Measurements from ENCODE around the gene FAXC. TPM values are rescaled to one million over a fixed set of nuclear protein-coding genes. Genes with fewer than 3 reads are reported as not detected.
A peak's percentile ranks its signal among the peaks of the same experiment; 100 is the strongest.
"Not testable (repeated sequence)": the region's sequence is repeated elsewhere in the genome, so short reads cannot be mapped to it uniquely, and the experiment has no call there.

FAXC gene
- total and polyA plus RNA-seq, 4 donors: 11.7 to 51.9 (median 36.2) TPM

DNA sequence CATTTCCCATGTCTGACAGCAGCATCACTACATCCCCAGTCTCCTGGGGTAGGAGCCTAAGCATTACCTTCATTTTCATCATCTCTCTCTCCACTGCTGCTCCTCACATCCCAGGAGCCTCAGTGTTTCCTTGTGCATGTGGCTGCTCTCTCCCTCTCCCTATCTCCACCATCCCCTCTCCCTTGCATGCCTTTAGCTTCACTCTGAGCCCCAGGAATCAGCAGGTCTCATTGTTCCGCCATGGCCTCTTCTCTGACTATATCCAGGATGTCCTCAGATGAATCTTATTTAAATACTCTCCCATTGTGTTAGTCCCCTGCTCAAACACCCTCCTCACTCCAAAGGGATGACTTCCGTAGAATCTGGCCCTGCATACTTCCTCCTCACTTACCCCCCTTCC, 79.4 kb downstream of the FAXC start:
- DNase-seq (ENCODE audit: low read depth in 4 of 6, low spot score in 6 of 6): no peak
- Histone ChIP-seq H3K36me3 (ENCODE audit: control insufficient read depth, insufficient read depth, low read length) (no peaks in the 10 kb centered on the region), H3K27ac (ENCODE audit: low read depth, low read length) (no peak overlapping the region), H3K4me1 (ENCODE audit: control insufficient read depth, insufficient read depth, low read length) (no peaks in the 10 kb centered on the region), H3K27me3 (ENCODE audit: control insufficient read depth, insufficient read depth, low read length) (no peaks in the 10 kb centered on the region), H3K4me3 (ENCODE audit: low read depth, low read length) (no peak overlapping the region), H3K9me3 (ENCODE audit: control insufficient read depth, insufficient read depth, low read length) (no peaks in the 10 kb centered on the region)
- WGBS (ENCODE audit: insufficient coverage): 86% methylated on average over 2 of the region's 2 CpGs

DNA sequence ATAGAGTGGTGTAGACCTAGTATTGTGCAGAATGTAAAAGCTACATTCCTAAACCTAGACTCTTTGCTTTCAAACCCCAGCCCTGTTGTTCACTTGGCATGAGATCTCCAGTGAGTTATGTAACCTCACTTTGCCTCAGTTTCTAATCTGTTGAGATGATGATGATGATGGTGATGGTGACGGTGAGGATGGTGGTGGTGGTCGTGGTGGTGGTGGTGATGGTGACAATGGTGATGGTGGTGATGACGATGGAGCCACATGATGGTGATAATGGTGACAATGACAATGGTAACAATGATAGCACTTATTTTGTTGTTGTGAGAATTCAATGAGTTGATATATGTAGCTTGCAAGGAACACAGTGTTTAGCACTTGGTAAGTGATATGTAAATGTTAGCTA, 80.3 kb downstream of the FAXC start:
- no peaks in the 10 kb centered on the region for H3K36me3 ChIP-seq (ENCODE audit: control insufficient read depth, insufficient read depth, low read length)
- no peak overlapping the region for H3K4me3 ChIP-seq (ENCODE audit: low read depth, low read length)
- H3K4me1 ChIP-seq (ENCODE audit: control insufficient read depth, insufficient read depth, low read length): no peaks in the 10 kb centered on the region
- no peak for DNase-seq (ENCODE audit: low read depth in 4 of 6, low spot score in 6 of 6)
- no peaks in the 10 kb centered on the region for H3K9me3 ChIP-seq (ENCODE audit: control insufficient read depth, insufficient read depth, low read length)
- no peak overlapping the region for H3K27ac ChIP-seq (ENCODE audit: low read depth, low read length)
- H3K27me3 ChIP-seq (ENCODE audit: control insufficient read depth, insufficient read depth, low read length): no peaks in the 10 kb centered on the region
- WGBS (ENCODE audit: insufficient coverage): 71% methylated on average over 3 of the region's 3 CpGs

- not testable (repeated sequence) for H3K27me3 ChIP-seq (ENCODE audit: control insufficient read depth, insufficient read depth, low read length); H3K4me1 ChIP-seq (ENCODE audit: control insufficient read depth, insufficient read depth, low read length); H3K4me3 ChIP-seq (ENCODE audit: low read depth, low read length); DNase-seq (ENCODE audit: low read depth in 4 of 6, low spot score in 6 of 6); H3K27ac ChIP-seq (ENCODE audit: low read depth, low read length); H3K36me3 ChIP-seq (ENCODE audit: control insufficient read depth, insufficient read depth, low read length); H3K9me3 ChIP-seq (ENCODE audit: control insufficient read depth, insufficient read depth, low read length)
- 100% methylated on average over 4 of the region's 5 CpGs for WGBS (ENCODE audit: insufficient coverage)
Measured at GRCh38 chr6:99266996-99267395, 82.5 kb downstream of the FAXC start.

DNA sequence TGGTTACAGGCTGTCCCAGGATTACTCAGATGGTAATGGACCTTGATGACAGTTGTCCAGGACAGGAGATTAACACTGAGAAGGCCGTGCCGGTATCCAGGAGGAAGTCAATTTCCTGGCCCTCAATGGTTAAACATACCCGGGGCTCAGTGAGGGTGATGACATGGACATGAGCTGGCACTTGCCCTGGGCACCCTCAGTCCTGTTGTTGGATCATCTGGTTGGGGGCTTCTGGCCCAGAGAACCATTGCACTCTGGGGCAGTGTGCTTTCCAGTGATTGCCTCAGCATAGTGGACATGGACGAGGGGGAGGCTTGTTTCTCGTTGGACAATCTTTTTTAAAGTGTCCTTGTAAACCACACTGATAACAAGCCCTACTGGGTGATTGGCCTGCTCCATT, 84.0 kb downstream of the FAXC start:
- DNase-seq (ENCODE audit: low read depth in 4 of 6, low spot score in 6 of 6); H3K9me3 ChIP-seq (ENCODE audit: control insufficient read depth, insufficient read depth, low read length); H3K27me3 ChIP-seq (ENCODE audit: control insufficient read depth, insufficient read depth, low read length); H3K27ac ChIP-seq (ENCODE audit: low read depth, low read length); H3K4me1 ChIP-seq (ENCODE audit: control insufficient read depth, insufficient read depth, low read length); H3K4me3 ChIP-seq (ENCODE audit: low read depth, low read length); H3K36me3 ChIP-seq (ENCODE audit: control insufficient read depth, insufficient read depth, low read length): not testable (repeated sequence)
- WGBS (ENCODE audit: insufficient coverage): 94% methylated on average over 3 of the region's 5 CpGs

DNA sequence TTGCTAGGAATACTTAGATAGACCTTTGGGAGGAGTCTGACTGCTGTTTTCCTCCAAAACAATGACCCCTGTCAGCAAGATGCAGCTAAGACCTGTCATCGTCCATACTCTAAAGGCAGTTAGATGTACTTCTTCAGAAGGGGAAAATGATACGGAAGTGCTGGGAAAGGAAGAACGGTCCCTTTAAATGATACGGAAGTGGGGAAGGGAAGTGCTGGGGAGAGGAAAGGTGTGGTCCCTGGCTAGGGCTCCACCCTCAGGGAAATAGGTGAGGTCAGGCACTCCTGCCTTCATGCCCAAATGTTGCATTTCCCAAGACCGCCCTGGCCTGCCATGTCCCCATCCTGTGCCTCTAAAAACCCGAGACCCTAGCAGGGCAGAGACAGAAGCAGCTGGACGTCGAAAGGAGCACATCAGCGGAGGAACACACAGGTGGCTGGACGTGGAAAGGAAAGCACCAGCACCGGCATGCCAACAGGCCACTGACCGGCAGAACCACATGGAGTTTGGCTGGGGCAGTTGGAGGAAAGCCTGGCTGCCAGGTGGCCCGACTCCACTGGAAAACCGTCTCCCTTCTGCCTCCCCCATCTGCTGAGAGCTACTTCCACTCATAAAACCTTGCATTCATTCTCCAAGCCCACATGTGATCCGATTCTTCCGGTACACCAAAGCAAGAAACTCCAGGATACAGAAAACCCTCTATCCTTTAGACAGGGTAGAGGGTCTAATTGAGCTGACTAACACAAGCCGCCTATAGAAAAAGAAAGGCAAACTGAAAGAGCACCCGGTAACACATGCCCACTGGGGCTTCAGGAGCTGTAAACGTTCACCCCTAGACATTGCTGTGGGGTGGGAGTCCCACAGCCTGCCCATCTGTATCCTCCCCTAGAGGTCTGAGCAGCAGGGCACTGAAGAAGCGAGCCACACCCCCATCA, 94.6 kb downstream of the FAXC start:
- Histone ChIP-seq H3K4me3 (ENCODE audit: low read depth, low read length) (no peak overlapping the region), H3K9me3 (ENCODE audit: control insufficient read depth, insufficient read depth, low read length) (no peaks in the 10 kb centered on the region), H3K36me3 (ENCODE audit: control insufficient read depth, insufficient read depth, low read length) (no peaks in the 10 kb centered on the region), H3K27ac (ENCODE audit: low read depth, low read length) (no peak overlapping the region), H3K27me3 (ENCODE audit: control insufficient read depth, insufficient read depth, low read length) (peaks cover 4% of the 10 kb centered on the region), H3K4me1 (ENCODE audit: control insufficient read depth, insufficient read depth, low read length) (peaks cover 4% of the 10 kb centered on the region)
- 65% methylated on average over 15 of the region's 20 CpGs for WGBS (ENCODE audit: insufficient coverage)
- DNase-seq (ENCODE audit: low read depth in 4 of 6, low spot score in 6 of 6): peak in 4 of 6 donors; percentile 6 to 57 (median 28)

GRCh38 chr6:99253271-99253670, 96.2 kb downstream of the FAXC start:
- Histone ChIP-seq H3K4me3 (ENCODE audit: low read depth, low read length) (no peak overlapping the region), H3K27ac (ENCODE audit: low read depth, low read length) (no peak overlapping the region), H3K27me3 (ENCODE audit: control insufficient read depth, insufficient read depth, low read length) (peaks cover 4% of the 10 kb centered on the region), H3K4me1 (ENCODE audit: control insufficient read depth, insufficient read depth, low read length) (peaks cover 4% of the 10 kb centered on the region), H3K36me3 (ENCODE audit: control insufficient read depth, insufficient read depth, low read length) (no peaks in the 10 kb centered on the region), H3K9me3 (ENCODE audit: control insufficient read depth, insufficient read depth, low read length) (no peaks in the 10 kb centered on the region)
- WGBS (ENCODE audit: insufficient coverage): 84% methylated on average over 2 of the region's 2 CpGs
- no peak for DNase-seq (ENCODE audit: low read depth in 4 of 6, low spot score in 6 of 6)

GRCh38 chr6:99252421-99252820, 97.1 kb downstream of the FAXC start:
- no peak for DNase-seq (ENCODE audit: low read depth in 4 of 6, low spot score in 6 of 6)
- peaks cover 4% of the 10 kb centered on the region for H3K4me1 ChIP-seq (ENCODE audit: control insufficient read depth, insufficient read depth, low read length)
- peaks cover 4% of the 10 kb centered on the region for H3K27me3 ChIP-seq (ENCODE audit: control insufficient read depth, insufficient read depth, low read length)
- H3K4me3 ChIP-seq (ENCODE audit: low read depth, low read length): no peak overlapping the region
- 95% methylated on average over 7 of the region's 9 CpGs for WGBS (ENCODE audit: insufficient coverage)
- no peaks in the 10 kb centered on the region for H3K36me3 ChIP-seq (ENCODE audit: control insufficient read depth, insufficient read depth, low read length)
- H3K9me3 ChIP-seq (ENCODE audit: control insufficient read depth, insufficient read depth, low read length): no peaks in the 10 kb centered on the region
- H3K27ac ChIP-seq (ENCODE audit: low read depth, low read length): no peak overlapping the region

GRCh38 chr6:99250476-99250875, 99.0 kb downstream of the FAXC start:
- DNase-seq (ENCODE audit: low read depth in 4 of 6, low spot score in 6 of 6): no peak
- H3K27ac ChIP-seq (ENCODE audit: low read depth, low read length): no peak overlapping the region
- H3K9me3 ChIP-seq (ENCODE audit: control insufficient read depth, insufficient read depth, low read length): no peaks in the 10 kb centered on the region
- H3K4me3 ChIP-seq (ENCODE audit: low read depth, low read length): no peak overlapping the region
- H3K27me3 ChIP-seq (ENCODE audit: control insufficient read depth, insufficient read depth, low read length): peaks cover 4% of the 10 kb centered on the region
- peaks cover 4% of the 10 kb centered on the region for H3K4me1 ChIP-seq (ENCODE audit: control insufficient read depth, insufficient read depth, low read length)
- WGBS (ENCODE audit: insufficient coverage): 100% methylated on average over 1 of the region's 2 CpGs
- H3K36me3 ChIP-seq (ENCODE audit: control insufficient read depth, insufficient read depth, low read length): no peaks in the 10 kb centered on the region

GRCh38 chr6:99246602-99247001, 102.9 kb downstream of the FAXC start:
- H3K4me1 ChIP-seq (ENCODE audit: control insufficient read depth, insufficient read depth, low read length): peaks cover 2% of the 10 kb centered on the region
- WGBS (ENCODE audit: insufficient coverage): no CpG with 5 or more reads among the region's 1 CpG
- H3K27me3 ChIP-seq (ENCODE audit: control insufficient read depth, insufficient read depth, low read length): no peaks in the 10 kb centered on the region
- H3K27ac ChIP-seq (ENCODE audit: low read depth, low read length): no peak overlapping the region
- H3K9me3 ChIP-seq (ENCODE audit: control insufficient read depth, insufficient read depth, low read length): no peaks in the 10 kb centered on the region
- no peak overlapping the region for H3K4me3 ChIP-seq (ENCODE audit: low read depth, low read length)
- DNase-seq (ENCODE audit: low read depth in 4 of 6, low spot score in 6 of 6): no peak
- H3K36me3 ChIP-seq (ENCODE audit: control insufficient read depth, insufficient read depth, low read length): no peaks in the 10 kb centered on the region

DNA sequence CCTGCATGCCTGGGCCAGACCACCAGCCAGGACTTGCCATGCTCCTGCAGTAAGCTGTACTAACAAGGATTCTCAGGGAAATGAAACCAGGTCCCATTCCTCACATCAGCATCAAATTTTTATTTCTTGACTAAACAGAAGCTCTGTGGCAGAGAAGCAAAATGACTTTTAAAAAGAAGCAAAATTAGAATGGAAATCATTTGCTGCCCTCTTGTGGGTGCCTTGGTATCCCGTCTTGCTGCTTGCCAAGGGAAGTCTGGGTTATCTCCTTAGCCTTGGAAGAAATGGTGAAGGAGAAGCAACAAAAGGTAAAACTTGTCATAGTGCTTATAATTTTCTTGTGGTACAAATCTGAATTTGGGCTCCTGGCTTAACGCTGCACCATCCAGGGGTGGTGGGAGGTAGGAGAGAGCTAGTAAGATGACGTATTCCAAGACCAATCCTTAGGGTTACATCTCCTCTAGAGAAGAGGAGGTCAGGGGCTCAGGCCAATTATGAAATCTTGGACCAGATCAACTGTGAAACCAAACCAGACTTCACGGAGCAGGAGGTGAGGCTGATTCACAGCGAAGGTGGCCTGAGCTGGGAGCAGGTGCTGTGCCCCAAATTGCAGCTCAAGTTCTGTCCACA, 107.5 kb downstream of the FAXC start:
- Histone ChIP-seq H3K4me1 (ENCODE audit: control insufficient read depth, insufficient read depth, low read length) (peaks cover 2% of the 10 kb centered on the region), H3K27ac (ENCODE audit: low read depth, low read length) (no peak overlapping the region), H3K9me3 (ENCODE audit: control insufficient read depth, insufficient read depth, low read length) (no peaks in the 10 kb centered on the region), H3K4me3 (ENCODE audit: low read depth, low read length) (no peak overlapping the region), H3K36me3 (ENCODE audit: control insufficient read depth, insufficient read depth, low read length) (no peaks in the 10 kb centered on the region), H3K27me3 (ENCODE audit: control insufficient read depth, insufficient read depth, low read length) (no peaks in the 10 kb centered on the region)
- 39% methylated on average over 5 of the region's 5 CpGs for WGBS (ENCODE audit: insufficient coverage)
- peak; percentile 47 to 94 (median 62) for DNase-seq (ENCODE audit: low read depth in 4 of 6, low spot score in 6 of 6)
